ENCODE data around the gene CDC14B.
"Not testable (repeated sequence)": the region's sequence is repeated elsewhere in the genome, so short reads cannot be mapped to it uniquely, and the experiment has no call there.

- TF ChIP-seq CTCF (IDR thresholded peaks at IDR 0.05; ENCODE audit: low read depth, low read length, poor library complexity, severe bottlenecking); EZH2phosphoT487 (IDR thresholded peaks at IDR 0.05; ENCODE audit: borderline replicate concordance, low read length): not testable (repeated sequence)
Observed at GRCh38 chr9:96633579-96633978, 13.9 kb upstream of the CDC14B start.
